ENCODE data around the gene TBC1D8. TPM values are rescaled to one million over a fixed set of nuclear protein-coding genes. Genes with fewer than 3 reads are reported as not detected.
"Not testable (repeated sequence)": the region's sequence is repeated elsewhere in the genome, so short reads cannot be mapped to it uniquely, and the experiment has no call there.

TBC1D8 gene
- total RNA-seq, result 47.8 TPM
- long read RNA-seq, transcript TBC1D8-201 (20 exons, 3,627 nt), result major isoform, 8 of 53 reads
- long read RNA-seq, transcript TBC1D8-202 (20 exons, 3,803 nt), result minor isoform, 7 of 53 reads
- long read RNA-seq, partial matches to known transcripts, result 26 of 53 reads
- long read RNA-seq, other reads (novel, unspliced or antisense), result 12 of 53 reads

- intact Hi-C loops (cut with micrococcal nuclease), result loop anchor here (5.0 kb wide), 1 partner anchor 139 kb away; no protein-coding TSS in a partner anchor
- ATAC-seq, result peak; percentile 85
- DNase-seq, result peak; percentile 94
Observed at GRCh38 chr2:101151146-101151858, at the start of gene TBC1D8. TBC1D8 (minus strand) TSS chr2:101151382; CDS start chr2:101151253, 129 bp downstream.

- DNase-seq (no peak), ATAC-seq (no peak)
- intact Hi-C loops (cut with micrococcal nuclease), result no loop called here
Observed at GRCh38 chr2:101200676-101201075, 49.5 kb upstream of the TBC1D8 start.

DNA sequence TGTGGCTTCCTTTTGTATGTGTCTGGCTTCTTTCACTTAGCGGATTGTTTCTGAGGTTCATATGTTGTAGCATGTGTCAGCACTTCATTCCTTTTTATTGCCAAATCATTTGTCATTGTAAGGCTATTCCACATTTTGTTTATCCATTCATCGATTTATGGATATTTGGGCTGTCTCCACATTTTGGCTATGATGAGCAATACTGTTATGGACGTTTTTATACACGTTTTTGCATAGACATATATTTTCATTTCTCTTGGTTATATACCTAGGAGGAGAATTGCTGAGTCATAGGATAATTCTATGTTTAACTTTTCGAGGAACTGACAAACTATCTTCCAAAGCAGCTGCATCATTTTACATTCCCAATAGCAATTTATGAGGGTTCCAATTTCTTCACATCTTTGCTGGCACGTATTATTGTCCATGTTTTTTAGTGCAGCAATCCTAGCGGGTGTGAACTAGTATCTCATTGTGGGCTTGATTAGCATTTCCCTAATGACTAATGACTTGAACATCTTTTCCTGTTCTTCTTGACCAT is 48.1 kb upstream of the TBC1D8 start:
- intact Hi-C loops (cut with micrococcal nuclease), result no loop called here
- no peak for DNase-seq
- ATAC-seq, result no peak

GRCh38 chr2:101197814-101198213 is 46.6 kb upstream of the TBC1D8 start:
- intact Hi-C loops (cut with micrococcal nuclease), result no loop called here
- DNase-seq, result no peak
- ATAC-seq, result no peak

GRCh38 chr2:101197215-101197745 is 46.1 kb upstream of the TBC1D8 start:
- intact Hi-C loops (cut with micrococcal nuclease), result no loop called here
- DNase-seq (no peak), ATAC-seq (no peak)

DNA sequence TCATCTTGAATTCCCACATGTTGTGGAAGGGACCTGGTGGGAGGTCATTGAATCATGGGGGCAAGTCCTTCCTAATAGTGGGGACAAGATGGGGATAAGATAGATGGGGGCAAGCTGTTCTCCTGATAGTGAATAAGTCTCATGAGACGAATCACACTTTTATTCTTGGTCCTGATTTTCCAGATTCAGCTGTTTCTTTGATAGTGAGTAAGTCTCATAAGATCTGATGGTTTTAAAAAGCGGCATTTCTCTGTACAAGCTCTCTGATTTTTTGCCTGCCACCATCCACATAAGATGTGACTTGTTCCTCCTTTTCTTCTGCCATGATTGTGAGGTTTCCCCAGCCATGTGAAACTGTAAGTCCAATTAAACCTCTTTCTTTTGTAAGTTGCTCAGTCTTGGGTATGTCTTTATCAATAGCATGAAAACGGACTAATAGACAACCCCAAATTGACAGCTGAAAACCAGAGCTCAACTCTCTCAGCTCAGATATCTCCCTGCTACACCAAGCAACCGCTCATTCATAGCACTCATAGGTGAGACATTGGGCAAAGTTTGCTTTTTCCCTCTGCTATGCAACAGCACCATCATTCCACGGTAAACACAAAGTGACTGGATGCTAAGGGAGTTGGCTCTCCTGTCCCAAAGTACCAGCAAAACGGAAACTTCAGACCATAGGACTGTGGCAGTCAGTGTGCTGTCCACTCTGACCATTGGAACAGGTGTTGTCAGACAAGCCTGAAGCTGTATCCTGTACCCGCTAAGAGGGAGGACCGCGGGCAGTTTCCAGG is 44.9 kb upstream of the TBC1D8 start:
- intact Hi-C loops (cut with micrococcal nuclease), result no loop called here
- DNase-seq (no peak), ATAC-seq (no peak)

DNA sequence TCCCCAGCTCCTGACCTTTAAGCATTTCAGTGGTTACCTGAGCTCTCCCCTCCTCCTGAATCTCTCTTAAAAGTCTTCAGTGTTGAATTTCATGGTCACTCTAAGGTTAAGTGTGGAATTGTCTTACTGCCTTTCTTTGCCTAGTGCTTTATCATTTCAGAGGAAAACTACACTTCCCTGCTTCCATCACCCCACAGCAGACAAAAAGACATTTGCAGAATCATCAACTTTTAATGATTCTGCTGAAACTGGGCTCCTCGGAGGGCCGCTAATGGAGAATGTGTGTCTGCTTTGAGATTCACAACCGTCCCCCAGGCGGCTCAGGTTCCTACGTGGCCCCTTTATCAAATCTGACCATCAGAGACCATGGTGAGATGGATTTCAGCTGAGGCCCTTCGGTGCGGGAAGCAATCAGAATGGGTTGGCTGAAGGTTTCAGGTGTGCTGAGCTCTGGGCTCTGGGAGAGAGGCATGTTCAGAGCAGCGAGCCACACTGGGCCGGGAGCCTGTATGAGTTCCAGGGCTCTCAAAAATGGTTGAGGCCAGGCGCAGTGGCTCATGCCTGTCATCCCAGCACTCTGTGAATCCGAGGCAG is 41.9 kb upstream of the TBC1D8 start:
- DNase-seq (no peak), ATAC-seq (no peak)
- intact Hi-C loops (cut with micrococcal nuclease), result no loop called here

DNA sequence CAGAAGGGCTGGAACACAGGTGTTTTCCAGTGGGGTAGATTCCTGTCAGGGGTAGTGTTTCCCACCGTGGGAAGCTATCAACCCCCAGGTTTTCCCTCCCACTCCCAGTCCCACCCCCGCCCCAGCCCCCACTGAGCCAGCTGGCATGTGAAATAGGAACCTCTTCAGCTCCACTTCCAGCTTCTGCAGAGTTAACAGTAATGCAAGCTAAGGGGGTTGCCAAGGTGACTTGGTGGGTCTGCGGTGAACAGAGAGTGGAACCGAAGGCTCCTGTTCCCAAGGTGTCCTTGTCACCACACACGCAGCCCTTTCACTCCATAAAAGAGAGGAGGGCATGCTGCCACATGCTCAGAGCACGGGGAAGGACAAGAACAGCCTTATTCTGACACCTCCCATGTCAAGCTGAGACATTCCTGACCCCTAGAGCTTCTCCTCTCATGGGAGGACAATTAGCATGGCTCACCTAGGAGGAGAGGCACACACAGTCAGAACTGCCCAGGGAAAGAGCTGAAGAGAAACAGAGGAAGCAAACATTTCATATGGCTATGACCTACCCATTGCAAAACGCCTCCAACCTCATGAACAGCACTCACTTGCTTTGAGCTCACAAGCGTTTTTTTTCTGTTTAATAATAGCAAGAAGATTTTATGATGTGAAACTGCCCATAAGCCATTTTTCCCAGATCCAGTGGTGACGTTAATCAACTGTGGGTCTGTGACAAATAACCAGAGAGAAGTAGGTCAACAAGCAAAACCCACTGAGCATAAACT is 39.8 kb upstream of the TBC1D8 start:
- intact Hi-C loops (cut with micrococcal nuclease), result no loop called here
- ATAC-seq (peak; percentile 66), DNase-seq (no peak)

DNA sequence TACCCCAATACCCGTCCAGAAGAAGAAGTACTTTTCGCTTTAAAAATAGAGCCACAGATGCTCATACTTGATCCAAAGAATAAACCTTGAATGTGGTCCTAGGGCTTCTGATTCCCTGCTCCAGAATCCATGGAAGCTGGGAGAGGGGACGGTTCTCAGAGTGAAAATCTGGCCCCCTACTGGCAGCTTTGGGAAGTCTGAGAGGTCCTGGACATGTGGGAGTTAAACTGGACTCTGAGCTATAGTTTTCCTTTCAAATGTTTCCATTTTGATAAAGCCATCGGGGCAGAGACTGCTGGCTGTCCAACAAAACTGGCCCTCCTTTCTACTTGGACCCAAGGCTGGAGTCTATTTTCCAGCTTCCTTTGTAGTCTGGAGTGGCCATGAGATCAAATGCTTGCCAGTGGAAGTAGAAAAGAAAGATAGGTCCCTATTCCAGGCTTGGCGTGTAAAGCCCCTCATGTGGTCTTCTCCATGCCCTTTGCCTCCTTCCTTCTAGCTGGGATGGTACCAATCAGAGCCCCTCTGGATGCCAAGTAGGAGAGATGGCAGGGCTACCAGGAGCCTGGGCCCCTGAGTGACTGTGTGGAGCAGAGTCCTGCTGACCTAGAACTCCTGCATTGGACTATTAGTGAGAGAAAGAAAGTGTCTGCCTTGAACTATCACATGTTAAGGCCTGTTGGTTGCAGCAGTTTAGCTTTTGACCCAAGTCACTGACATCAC is 37.7 kb upstream of the TBC1D8 start:
- DNase-seq (no peak), ATAC-seq (peak; percentile 52)
- intact Hi-C loops (cut with micrococcal nuclease), result no loop called here

GRCh38 chr2:101187131-101187530 is 35.9 kb upstream of the TBC1D8 start:
- intact Hi-C loops (cut with micrococcal nuclease), result no loop called here
- DNase-seq (no peak), ATAC-seq (no peak)

DNA sequence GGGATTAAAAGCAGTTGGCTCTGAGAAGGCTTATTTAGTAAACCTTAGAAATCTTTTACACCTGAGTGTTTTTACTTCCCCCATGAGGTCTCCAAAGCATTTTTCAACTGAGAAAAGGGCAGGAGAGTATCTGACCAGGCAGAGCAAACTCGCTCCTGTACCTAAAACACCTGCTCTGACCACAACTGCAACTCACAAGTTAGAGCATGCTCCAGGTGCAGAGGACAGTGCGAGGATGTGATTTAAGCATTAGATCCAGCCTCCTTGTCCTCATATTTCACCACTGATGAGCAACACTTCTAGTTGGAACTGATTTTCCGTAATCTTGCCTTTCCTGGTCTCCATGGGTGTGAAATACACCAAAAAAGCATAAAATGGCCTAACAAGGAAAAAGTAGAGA is 34.5 kb upstream of the TBC1D8 start:
- intact Hi-C loops (cut with micrococcal nuclease), result no loop called here
- DNase-seq (no peak), ATAC-seq (no peak)

DNA sequence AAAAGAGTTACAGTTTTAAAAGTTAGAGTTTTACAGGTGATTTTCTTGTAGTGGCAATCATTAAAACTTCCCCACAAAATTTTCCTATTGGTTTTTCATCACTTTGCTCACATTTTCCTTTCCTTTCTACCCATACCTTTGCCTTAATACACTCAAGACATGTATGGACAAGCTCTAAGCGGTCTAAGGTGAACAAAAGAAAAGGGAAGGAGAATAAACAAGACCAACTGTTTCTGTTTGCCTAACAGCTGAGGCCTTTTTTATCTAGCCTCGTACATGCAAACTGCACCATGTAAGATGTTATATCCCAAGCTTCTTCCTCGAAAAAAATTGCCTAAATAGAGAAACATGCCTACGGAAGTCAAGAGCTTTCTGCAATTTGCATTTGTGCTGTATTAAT is 33.9 kb upstream of the TBC1D8 start:
- intact Hi-C loops (cut with micrococcal nuclease), result no loop called here
- DNase-seq (no peak), ATAC-seq (no peak)

- intact Hi-C loops (cut with micrococcal nuclease), result no loop called here
- DNase-seq, result no peak
- peak; percentile 80 for ATAC-seq
Observed at GRCh38 chr2:101179982-101180381, 28.8 kb upstream of the TBC1D8 start.

GRCh38 chr2:101176803-101177202 is 25.6 kb upstream of the TBC1D8 start:
- intact Hi-C loops (cut with micrococcal nuclease), result no loop called here
- no peak for DNase-seq
- ATAC-seq, result no peak

- DNase-seq (no peak), ATAC-seq (no peak)
- intact Hi-C loops (cut with micrococcal nuclease), result no loop called here
Observed at GRCh38 chr2:101175991-101176390, 24.8 kb upstream of the TBC1D8 start.

GRCh38 chr2:101173707-101174295 is 22.6 kb upstream of the TBC1D8 start:
- intact Hi-C loops (cut with micrococcal nuclease), result no loop called here
- ATAC-seq, result peak; percentile 63
- DNase-seq, result no peak

- intact Hi-C loops (cut with micrococcal nuclease); DNase-seq; ATAC-seq: not testable (repeated sequence)
Observed at GRCh38 chr2:101169822-101170221, 18.6 kb upstream of the TBC1D8 start.

GRCh38 chr2:101168706-101169105 is 17.5 kb upstream of the TBC1D8 start:
- intact Hi-C loops (cut with micrococcal nuclease), result no loop called here
- DNase-seq, result no peak
- ATAC-seq, result no peak
